Smooth muscle cell of the pulmonary artery (primary cell): Measurements from ENCODE around the gene CWH43. TPM values are rescaled to one million over a fixed set of nuclear protein-coding genes. Genes with fewer than 3 reads are reported as not detected.

Source experiments
- total RNA-seq: library from RNA; depleted of rRNA; stranded (reverse); fragments of >200 nt; gene quantifications from 2 replicates; pipeline ENCODE4 v1.2.3, GENCODE V29; 2014

CWH43 gene
- not detected in 2 replicates for total RNA-seq

GRCh38 chr4:48985976-48986653 is at the start of gene CWH43:
TSS of gene CWH43 (plus strand) at chr4:48986275. CDS start at chr4:48986430, 155 bp downstream.

Other genes with a start within 250 kb of the CWH43 start
- 47.0 and 56.3 TPM in 2 replicates for gene FRYL, start 206.0 kb upstream of the CWH43 start, total RNA-seq
- 83.2 and 106 TPM in 2 replicates for gene OCIAD1, start 155.2 kb upstream of the CWH43 start, total RNA-seq
- gene OCIAD2, start 79.5 kb upstream of the CWH43 start, total RNA-seq: 13.4 and 44.8 TPM in 2 replicates